HepG2 (cell line): Measurements from ENCODE around the gene ADAMTS16. TPM values are rescaled to one million over a fixed set of nuclear protein-coding genes. Genes with fewer than 3 reads are reported as not detected.
A peak's percentile ranks its signal among the peaks of the same experiment; 100 is the strongest.

ENCODE experiments used
- ARNTL ChIP-seq: sonication (generic); formaldehyde crosslinking; IDR thresholded peaks from 2 replicates; pipeline ENCODE4 v1.4.0; 2020; ENCODE audit warnings: mild to moderate bottlenecking, missing genetic modification reagents
- BHLHE40 ChIP-seq: IDR thresholded peaks from 2 replicates; pipeline ENCODE4 v1.6.1; 2011; ENCODE audit warnings: low read length, improper control_type of control experiment
- CC2D1A ChIP-seq: sonication (generic); formaldehyde crosslinking; IDR thresholded peaks from 2 replicates; pipeline ENCODE4 v1.8.1; 2023; ENCODE audit warnings: mild to moderate bottlenecking, missing genetic modification reagents
- FOXP1 ChIP-seq, 2 experiments: fragments of 450-650 bp in 1 of 2; IDR thresholded peaks; 2 replicates each; pipeline ENCODE4 v1.6.1; 2017 to 2018; ENCODE audit warnings: antibody characterized with exemption in 1 of 2
- FUBP1 ChIP-seq: sonication (generic); formaldehyde crosslinking; IDR thresholded peaks from 2 replicates; pipeline ENCODE4 v1.5.1; 2020; ENCODE audit warnings: missing genetic modification reagents, mild to moderate bottlenecking, borderline replicate concordance
- GZF1 ChIP-seq: sonication (generic); formaldehyde crosslinking; IDR thresholded peaks from 2 replicates; pipeline ENCODE4 v1.5.1; 2020; ENCODE audit warnings: mild to moderate bottlenecking, missing genetic modification reagents
- MIXL1 ChIP-seq: IDR thresholded peaks from 2 replicates; pipeline ENCODE4 v1.6.1; 2016
- MXI1 ChIP-seq: IDR thresholded peaks from 3 replicates; pipeline ENCODE4 v1.6.1; 2012; ENCODE audit warnings: low read depth, low read length, inconsistent platforms, borderline replicate concordance
- NAIF1 ChIP-seq: sonication (generic); formaldehyde crosslinking; IDR thresholded peaks from 2 replicates; pipeline ENCODE4 v1.5.0; 2020; ENCODE audit warnings: mild to moderate bottlenecking, missing genetic modification reagents, borderline replicate concordance
- NCOA5 ChIP-seq: sonication (generic); formaldehyde crosslinking; IDR thresholded peaks from 2 replicates; pipeline ENCODE4 v1.4.0; 2020; ENCODE audit warnings: missing genetic modification reagents
- NFE2L2 ChIP-seq: fragments of 150-350 bp; IDR thresholded peaks from 2 replicates; pipeline ENCODE4 v1.6.1; 2014; ENCODE audit warnings: low read length
- NR2C2 ChIP-seq: sonication (generic); formaldehyde crosslinking; IDR thresholded peaks from 2 replicates; pipeline ENCODE4 v1.4.0; 2020; ENCODE audit warnings: missing genetic modification reagents, mild to moderate bottlenecking, moderate library complexity, borderline replicate concordance
- PBX2 ChIP-seq: IDR thresholded peaks from 2 replicates; pipeline ENCODE4 v1.6.1; 2016; ENCODE audit warnings: control low read depth
- PHF5A ChIP-seq: IDR thresholded peaks from one replicate; pipeline ENCODE4 v1.6.1; 2018; ENCODE audit warnings: low read depth, missing genetic modification reagents; ENCODE audit not compliant: unreplicated experiment
- SMAD3 ChIP-seq: sonication (generic); formaldehyde crosslinking; IDR thresholded peaks from 2 replicates; pipeline ENCODE4 v1.4.0; 2020; ENCODE audit warnings: missing genetic modification reagents
- SSRP1 ChIP-seq: IDR thresholded peaks from 2 replicates; pipeline ENCODE4 v1.6.1; 2016; ENCODE audit warnings: control low read depth
- STAT5B ChIP-seq: sonication (generic); formaldehyde crosslinking; IDR thresholded peaks from 2 replicates; pipeline ENCODE4 v1.4.0; 2020; ENCODE audit warnings: missing genetic modification reagents
- TBL1XR1 ChIP-seq: fragments of 150-350 bp; IDR thresholded peaks from 2 replicates; pipeline ENCODE4 v1.6.1; 2014; ENCODE audit warnings: borderline replicate concordance, low read length; ENCODE audit not compliant: partially characterized antibody
- TCF7L2 ChIP-seq: IDR thresholded peaks from 2 replicates; pipeline ENCODE4 v1.6.1; 2011; ENCODE audit warnings: mild to moderate bottlenecking, low read depth, low read length, moderate library complexity
- TEAD3 ChIP-seq: optimal IDR thresholded peaks from 2 replicates; pipeline ENCODE3; 2016; ENCODE audit warnings: borderline replicate concordance
- THAP7 ChIP-seq: sonication (generic); formaldehyde crosslinking; IDR thresholded peaks from 2 replicates; pipeline ENCODE4 v1.8.1; 2023; ENCODE audit warnings: mild to moderate bottlenecking, missing genetic modification reagents
- ZBTB1 ChIP-seq: sonication (generic); formaldehyde crosslinking; IDR thresholded peaks from 2 replicates; pipeline ENCODE4 v1.4.0; 2020; ENCODE audit warnings: missing genetic modification reagents, borderline replicate concordance
- ZBTB34 ChIP-seq: sonication (generic); formaldehyde crosslinking; IDR thresholded peaks from 2 replicates; pipeline ENCODE4 v1.8.0; 2022; ENCODE audit warnings: mild to moderate bottlenecking, missing genetic modification reagents
- ZBTB42 ChIP-seq: sonication (generic); formaldehyde crosslinking; IDR thresholded peaks from 2 replicates; pipeline ENCODE4 v1.5.0; 2020; ENCODE audit warnings: mild to moderate bottlenecking, missing genetic modification reagents
- ZFX ChIP-seq: sonication (generic); formaldehyde crosslinking; IDR thresholded peaks from 2 replicates; pipeline ENCODE4 v1.4.0; 2020; ENCODE audit warnings: mild to moderate bottlenecking, low read depth, missing genetic modification reagents, moderate library complexity
- ZNF17 ChIP-seq: sonication (generic); formaldehyde crosslinking; IDR thresholded peaks from 2 replicates; pipeline ENCODE4 v1.5.0; 2020; ENCODE audit warnings: mild to moderate bottlenecking, missing genetic modification reagents
- ZNF329 ChIP-seq: sonication (generic); formaldehyde crosslinking; IDR thresholded peaks from 2 replicates; pipeline ENCODE4 v1.9.0; 2021; ENCODE audit warnings: low read depth, mild to moderate bottlenecking, missing genetic modification reagents
- ZNF614 ChIP-seq: IDR thresholded peaks from 2 replicates; pipeline ENCODE4 v1.6.1; 2018; ENCODE audit warnings: missing biosample characterization, missing genetic modification reagents, inconsistent platforms, borderline replicate concordance
- ZNF839 ChIP-seq: sonication (generic); formaldehyde crosslinking; IDR thresholded peaks from 2 replicates; pipeline ENCODE4 v1.4.0; 2020; ENCODE audit warnings: missing genetic modification reagents, mild to moderate bottlenecking, borderline replicate concordance
- ZSCAN21 ChIP-seq: sonication (generic); formaldehyde crosslinking; IDR thresholded peaks from 2 replicates; pipeline ENCODE4 v1.8.0; 2022; ENCODE audit warnings: mild to moderate bottlenecking, missing genetic modification reagents, moderate library complexity, borderline replicate concordance
- polyA plus RNA-seq, 8 experiments: library from polyadenylated mRNA; depleted of rRNA in 3 of 8; stranded (reverse) in 7 of 8; unstranded in 1 of 8; fragments of >200 nt; fragmentation: Illumina TruSeq in 4 of 8; extraction: Trizol in 4 of 8; gene quantifications; 2 replicates each; pipeline versions ENCODE4 v1.2.1 to v1.2.3, GENCODE V29; 2011 to 2016; ENCODE audit warnings: low read depth in 4 of 8, missing spikeins in 1 of 8, mixed read lengths in 1 of 8; ENCODE audit not compliant: insufficient read depth in 1 of 8
- total RNA-seq, 5 experiments: library from RNA; depleted of rRNA; stranded (reverse); fragments of >200 nt; fragmentation: Illumina TruSeq; extraction: Trizol; gene quantifications; 2 replicates each; pipeline ENCODE4 v1.2.3, GENCODE V29; 2016; ENCODE audit warnings: low read depth in 1 of 5

Gene ADAMTS16
- total and polyA plus RNA-seq, 2 of the 13 experiments (the other 11 are each of a cell fraction or from before 2014, with no cell fraction given): 0.02 to 0.03 TPM

- TF ChIP-seq NAIF1 (CRISPR knock-in tag) (no peak), ZSCAN21 (CRISPR knock-in tag) (no peak), ZFX (CRISPR knock-in tag) (no peak), ZBTB34 (CRISPR knock-in tag) (no peak), ZBTB1 (CRISPR knock-in tag) (no peak), FOXP1 (IDR thresholded peaks at IDR 0.05) (no peak), FOXP1 (CRISPR knock-in tag; IDR thresholded peaks at IDR 0.05) (no peak), PBX2 (no peak), CC2D1A (CRISPR knock-in tag) (no peak), ZNF17 (no peak), GZF1 (CRISPR knock-in tag) (no peak), ZBTB42 (CRISPR knock-in tag) (no peak), PHF5A (CRISPR knock-in tag) (no peak), MXI1 (peak; percentile 15; the same call in 1 of the 3 replicates), NCOA5 (CRISPR knock-in tag) (no peak), THAP7 (CRISPR knock-in tag) (no peak), TEAD3 (CRISPR knock-in tag) (peak; percentile 46), STAT5B (CRISPR knock-in tag) (no peak), SSRP1 (CRISPR knock-in tag) (no peak), TBL1XR1 (no peak), NR2C2 (CRISPR knock-in tag) (0 out of 2 replicates have a peak, but pooled peaks have one; percentile 28), ZNF329 (no peak), ZNF614 (CRISPR knock-in tag) (no peak), ARNTL (CRISPR knock-in tag) (no peak), MIXL1 (CRISPR knock-in tag) (no peak), FUBP1 (CRISPR knock-in tag) (no peak), NFE2L2 (peak; percentile 49; the same call in 1 of the 2 replicates), SMAD3 (no peak), BHLHE40 (no peak), ZNF839 (CRISPR knock-in tag) (no peak), TCF7L2 (no peak)
These were observed 210.0 kb downstream of the ADAMTS16 start (continued) for GRCh38 chr5:5350101-5350500.
